Measurements from ENCODE around the gene ATF7.

- TF ChIP-seq CTCF (IDR thresholded peaks at IDR 0.05; ENCODE audit: low read depth, low read length) (no peak), POLR2A (IDR thresholded peaks at IDR 0.05; ENCODE audit: extremely low read depth, insufficient read length) (no peak)
These were observed 48.2 kb downstream of the ATF7 start for GRCh38 chr12:53577941-53578352.
